B cell (primary cell): ENCODE data around the gene PLEKHH3. TPM values are rescaled to one million over a fixed set of nuclear protein-coding genes. Genes with fewer than 3 reads are reported as not detected.

Experiments used
- ATAC-seq: fragments of 200-7000 bp; cut with Tn5 transposase; one replicate; pipeline ENCODE4 v1.10.0; 2021; ENCODE audit warnings: low read depth, mild to moderate bottlenecking, moderate number of reproducible peaks, moderate library complexity
- CTCF ChIA-PET: fragments of 350-600 bp; sonication (Branson Sonifier 250); formaldehyde crosslinking; loops from one replicate; lab custom pipeline; 2021; ENCODE audit warnings: antibody characterized with exemption, inconsistent platforms; lab: Charles Lee
- POLR2A ChIA-PET: fragments of 350-600 bp; sonication (Branson Sonifier 250); formaldehyde crosslinking; loops from one replicate; lab custom pipeline; 2021; ENCODE audit warnings: antibody characterized with exemption; lab: Charles Lee
- DNase-seq: peaks from one replicate; pipeline ENCODE4 v3.0.0; 2013
- H2AFZ ChIP-seq: 2 replicates; pipeline ENCODE4 v1.6.1; 2012; ENCODE audit warnings: mild to moderate bottlenecking, low read depth, low read length; ENCODE audit not compliant: insufficient read depth, poor library complexity, severe bottlenecking
- H3K27ac ChIP-seq, 2 donors: 1 replicate in 1 of 2; 2 replicates in 1 of 2; pipeline ENCODE4 v1.5.1; 2012 to 2013; ENCODE audit warnings: low read length in 2 of 2, mild to moderate bottlenecking in 2 of 2, moderate library complexity in 1 of 2
- H3K27me3 ChIP-seq, 4 experiments: fragments of 200-600 bp in 1 of 4; sonication (generic) in 1 of 4; replicated peaks in 1 of 4; 1 replicate in 2 of 4; 2 replicates in 2 of 4; pipeline versions ENCODE4 v1.6.1 to v1.7.0; 2013 to 2016; ENCODE audit warnings: low read length in 3 of 4, mild to moderate bottlenecking in 2 of 4, mixed read lengths in 1 of 4, moderate library complexity in 1 of 4; ENCODE audit not compliant: insufficient read depth in 4 of 4, control insufficient read depth in 3 of 4; ENCODE audit errors: control extremely low read depth in 1 of 4
- H3K36me3 ChIP-seq, 2 experiments: replicated peaks in 1 of 2; 1 replicate in 1 of 2; 2 replicates in 1 of 2; pipeline versions ENCODE4 v1.6.1 to v1.7.1; 2013; ENCODE audit warnings: low read length in 1 of 2; ENCODE audit not compliant: insufficient read depth in 2 of 2, control insufficient read depth in 1 of 2; ENCODE audit errors: control extremely low read depth in 1 of 2, extremely low read depth in 1 of 2
- H3K4me1 ChIP-seq, 2 donors: fragments of 200-600 bp in 1 of 2; sonication (generic) in 1 of 2; 1 replicate in 1 of 2; 2 replicates in 1 of 2; pipeline versions ENCODE4 v1.5.1 to v1.6.1; 2013 to 2017; ENCODE audit warnings: low read length in 2 of 2; ENCODE audit not compliant: control insufficient read depth in 2 of 2, insufficient read depth in 2 of 2
- H3K4me2 ChIP-seq: replicated peaks from 2 replicates; pipeline ENCODE3; 2012; ENCODE audit warnings: mild to moderate bottlenecking, low read depth, low read length; ENCODE audit not compliant: poor library complexity, severe bottlenecking
- H3K4me3 ChIP-seq, 5 experiments: fragments of 200-600 bp in 1 of 5; sonication (generic) in 1 of 5; 1 replicate in 3 of 5; 2 replicates in 2 of 5; pipeline versions ENCODE4 v1.5.1 to v1.7.0; 2011 to 2016; ENCODE audit warnings: low read length in 4 of 5, mild to moderate bottlenecking in 4 of 5, low read depth in 2 of 5, control low read depth in 1 of 5, moderate library complexity in 1 of 5; ENCODE audit not compliant: insufficient read depth in 1 of 5; ENCODE audit errors: control extremely low read depth in 1 of 5, extremely low read depth in 1 of 5
- H3K79me2 ChIP-seq: fragments of 200-600 bp; sonication (generic); one replicate; pipeline ENCODE4 v1.6.0; 2016; ENCODE audit warnings: low read length; ENCODE audit not compliant: control insufficient read depth, insufficient read depth
- H3K9ac ChIP-seq: fragments of 200-600 bp; sonication (generic); 2 replicates; pipeline ENCODE4 v1.6.1; 2017; ENCODE audit warnings: mild to moderate bottlenecking, low read length, moderate library complexity
- H3K9me3 ChIP-seq, 3 donors: one replicate each; pipeline versions ENCODE4 v1.6.1 to v1.7.1; 2013; ENCODE audit warnings: low read length in 2 of 3; ENCODE audit not compliant: control insufficient read depth in 2 of 3, insufficient read depth in 1 of 3; ENCODE audit errors: control extremely low read depth in 1 of 3
- H4K20me1 ChIP-seq: 2 replicates; pipeline ENCODE4 v1.6.0; 2012; ENCODE audit warnings: mild to moderate bottlenecking, low read length; ENCODE audit not compliant: insufficient read depth, control insufficient read depth, poor library complexity, severe bottlenecking
- H3K27ac Mint-ChIP-seq: one replicate; pipeline ENCODE4 v1.8.0; 2021; ENCODE audit warnings: mixed read lengths
- H3K27me3 Mint-ChIP-seq: one replicate; pipeline ENCODE4 v1.8.0; 2021; ENCODE audit warnings: mixed read lengths
- H3K4me1 Mint-ChIP-seq: one replicate; pipeline ENCODE4 v1.8.0; 2021; ENCODE audit warnings: mixed read lengths
- H3K4me3 Mint-ChIP-seq: one replicate; pipeline ENCODE4 v1.8.0; 2021; ENCODE audit warnings: mixed read lengths
- H3K9me3 Mint-ChIP-seq: one replicate; pipeline ENCODE4 v1.8.0; 2022; ENCODE audit warnings: mixed read lengths; ENCODE audit not compliant: insufficient read depth
- EZH2 ChIP-seq: IDR thresholded peaks from 2 replicates; pipeline ENCODE4 v1.6.1; 2012; ENCODE audit warnings: borderline replicate concordance, low read depth, mild to moderate bottlenecking, moderate library complexity, low read length; ENCODE audit not compliant: insufficient read depth, poor library complexity, severe bottlenecking
- WGBS: methylation state at CpG from one replicate; pipeline ENCODE4 v1.1.5; 2013; ENCODE audit warnings: missing lambda C conversion rate; ENCODE audit not compliant: insufficient coverage; 5-methylcytosine and 5-hydroxymethylcytosine counted together
- intact Hi-C: fragments of 100-400 bp; cut with micrococcal nuclease; formaldehyde crosslinking; loops from one replicate; pipeline ENCODE4 v1.10.0; 2022
- polyA plus RNA-seq: library from polyadenylated mRNA; depleted of rRNA; stranded (reverse); fragments of >200 nt; gene quantifications from 2 replicates; pipeline ENCODE4 v1.2.3, GENCODE V29; 2012
- total RNA-seq, 2 donors: library from RNA; stranded (reverse); fragments of 120-200 nt in 1 of 2; gene quantifications; 1 replicate in 1 of 2; 2 replicates in 1 of 2; pipeline versions ENCODE4 v1.2.3 to v1.2.4, GENCODE V29; 2013 to 2022
- TF ChIP-seq, protein P1 (sequence below): fragments of 200-600 bp; IDR thresholded peaks from one replicate; pipeline ENCODE4 v1.8.0; 2022; ENCODE audit warnings: antibody characterized with exemption, mild to moderate bottlenecking

Gene PLEKHH3
- total and polyA plus RNA-seq, 2 donors (not counting 1 experiment from before 2014, with no cell fraction given) = 0.44 to 0.67 TPM

DNA sequence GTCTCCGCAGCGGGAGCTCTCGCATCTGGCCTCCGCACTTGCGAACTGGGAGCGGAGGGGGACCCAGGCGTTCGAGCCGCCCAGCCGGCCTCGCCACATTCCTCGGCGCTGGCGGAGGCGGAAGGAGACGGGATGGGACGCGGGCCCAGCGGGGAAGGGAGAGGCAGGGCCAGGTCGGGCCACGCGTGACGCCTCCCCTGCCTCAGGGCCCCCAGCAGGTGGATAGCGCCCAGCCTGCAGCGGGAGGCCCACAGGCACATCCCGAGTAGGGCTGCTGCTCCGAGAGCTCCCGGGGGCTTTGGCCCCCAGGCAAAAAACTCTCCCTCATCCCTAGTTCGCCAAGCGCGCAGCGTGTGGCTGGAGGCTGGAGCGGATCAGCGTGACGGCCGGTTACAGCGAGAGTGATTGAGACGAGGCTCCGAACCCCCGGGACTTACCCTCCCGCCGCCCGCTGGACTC, 800 bp downstream of the PLEKHH3 start:
- intact Hi-C loops = loop anchor here (2.0 to 10.0 kb wide), 5 partner anchors 109 to 481 kb away; partner anchors contain the start of genes GHDC, MLX, NAGLU and PTGES3L
- DNase-seq (no peak), ATAC-seq (no peak)
- peak overlapping the region; percentile 6 for H3K27ac Mint-ChIP-seq
- H3K4me1 Mint-ChIP-seq = peaks cover 60% of the 10 kb centered on the region
- TF ChIP-seq, protein P1, sequence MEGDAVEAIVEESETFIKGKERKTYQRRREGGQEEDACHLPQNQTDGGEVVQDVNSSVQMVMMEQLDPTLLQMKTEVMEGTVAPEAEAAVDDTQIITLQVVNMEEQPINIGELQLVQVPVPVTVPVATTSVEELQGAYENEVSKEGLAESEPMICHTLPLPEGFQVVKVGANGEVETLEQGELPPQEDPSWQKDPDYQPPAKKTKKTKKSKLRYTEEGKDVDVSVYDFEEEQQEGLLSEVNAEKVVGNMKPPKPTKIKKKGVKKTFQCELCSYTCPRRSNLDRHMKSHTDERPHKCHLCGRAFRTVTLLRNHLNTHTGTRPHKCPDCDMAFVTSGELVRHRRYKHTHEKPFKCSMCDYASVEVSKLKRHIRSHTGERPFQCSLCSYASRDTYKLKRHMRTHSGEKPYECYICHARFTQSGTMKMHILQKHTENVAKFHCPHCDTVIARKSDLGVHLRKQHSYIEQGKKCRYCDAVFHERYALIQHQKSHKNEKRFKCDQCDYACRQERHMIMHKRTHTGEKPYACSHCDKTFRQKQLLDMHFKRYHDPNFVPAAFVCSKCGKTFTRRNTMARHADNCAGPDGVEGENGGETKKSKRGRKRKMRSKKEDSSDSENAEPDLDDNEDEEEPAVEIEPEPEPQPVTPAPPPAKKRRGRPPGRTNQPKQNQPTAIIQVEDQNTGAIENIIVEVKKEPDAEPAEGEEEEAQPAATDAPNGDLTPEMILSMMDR = no peak
- TF ChIP-seq EZH2 = peak; percentile 55
- H3K4me3 ChIP-seq = peak overlapping the region in 4 of 5 experiments; percentile 53 to 74 (median 66)
- under 1% methylated on average over 43 of the region's 43 CpGs for WGBS
- H3K9me3 Mint-ChIP-seq = no peaks in the 10 kb centered on the region
- peaks cover 19% of the 10 kb centered on the region for H3K27me3 Mint-ChIP-seq
- peak overlapping the region; percentile 51 for H3K9ac ChIP-seq
- no peaks in the 10 kb centered on the region for H3K79me2 ChIP-seq
- peaks cover 0 to 67% (median 28%) of the 10 kb centered on the region in 4 experiments for H3K27me3 ChIP-seq
- peak overlapping the region; percentile 81 for H3K4me3 Mint-ChIP-seq
- peaks cover 26% of the 10 kb centered on the region for H4K20me1 ChIP-seq
- ChIA-PET CTCF (interaction anchor here (1.2 kb wide), 1 partner anchor 66 kb away, joined by 3 read pairs; the partner anchor contains the start of genes RETREG3 and TUBG1), POLR2A (interaction anchor here (4.5 kb wide), 1 partner anchor 67 kb away, joined by 19 read pairs; the partner anchor contains the start of genes RETREG3 and TUBG1)
- H3K4me2 ChIP-seq = peak overlapping the region; percentile 99
- peak overlapping the region; percentile 73 for H2AFZ ChIP-seq
- H3K9me3 ChIP-seq = peaks cover 0 to 34% (median 0%) of the 10 kb centered on the region in 3 donors
- H3K4me1 ChIP-seq = peaks cover 69 to 77% of the 10 kb centered on the region in 2 donors
- no peak overlapping the region for H3K27ac ChIP-seq
- no peaks in the 10 kb centered on the region for H3K36me3 ChIP-seq

DNA sequence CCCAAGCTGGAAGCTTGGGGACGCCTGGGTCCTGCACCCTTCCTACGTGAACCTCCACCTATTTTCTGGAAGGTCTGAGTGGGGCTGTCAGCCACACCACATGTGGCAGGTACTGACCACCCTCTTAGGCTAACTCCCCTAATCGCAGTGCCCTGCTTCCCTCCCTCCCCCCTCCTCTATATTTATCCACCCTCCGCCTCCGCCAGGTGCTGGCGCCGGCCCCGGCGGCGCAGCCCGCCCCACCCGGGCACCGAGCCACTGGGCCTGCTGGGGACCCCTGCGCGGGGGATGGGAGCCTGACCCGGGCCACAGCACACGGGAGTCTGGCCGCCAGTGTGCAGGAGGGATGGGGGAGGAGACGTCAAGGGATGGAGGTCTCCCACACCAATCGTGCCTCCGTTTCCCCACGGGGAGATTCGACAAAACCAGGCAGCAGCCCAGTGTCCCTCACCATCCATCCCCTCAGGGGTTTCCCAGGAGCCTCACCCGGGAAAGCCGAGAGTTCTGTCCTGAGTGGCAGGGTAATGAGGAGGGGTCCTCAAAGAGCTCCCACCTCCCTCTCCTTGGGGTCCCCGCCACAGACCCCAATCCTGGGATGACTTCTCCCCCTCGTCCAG, 1.3 kb downstream of the PLEKHH3 start:
- no peak overlapping the region for H3K27ac ChIP-seq
- H3K4me3 ChIP-seq = peak overlapping the region in 2 of 5 experiments; percentile 65 to 74
- peaks cover 19% of the 10 kb centered on the region for H3K27me3 Mint-ChIP-seq
- no peak for ATAC-seq
- H3K27me3 ChIP-seq = peaks cover 0 to 70% (median 29%) of the 10 kb centered on the region in 4 experiments
- POLR2A ChIA-PET = no interaction called here
- peak overlapping the region; percentile 81 for H3K4me3 Mint-ChIP-seq
- peaks cover 0 to 37% (median 0%) of the 10 kb centered on the region in 3 donors for H3K9me3 ChIP-seq
- 4% methylated on average over 10 of the region's 27 CpGs for WGBS
- intact Hi-C loops = loop anchor here (5.0 to 10.0 kb wide), 4 partner anchors 108 to 481 kb away; partner anchors contain the start of genes GHDC, MLX, NAGLU and PTGES3L
- H3K36me3 ChIP-seq = no peaks in the 10 kb centered on the region
- no peak overlapping the region for H3K27ac Mint-ChIP-seq
- H3K9ac ChIP-seq = peak overlapping the region; percentile 51
- H4K20me1 ChIP-seq = peaks cover 26% of the 10 kb centered on the region
- H3K79me2 ChIP-seq = no peaks in the 10 kb centered on the region
- peaks cover 62% of the 10 kb centered on the region for H3K4me1 Mint-ChIP-seq
- peak overlapping the region; percentile 99 for H3K4me2 ChIP-seq
- peak overlapping the region; percentile 73 for H2AFZ ChIP-seq
- CTCF ChIA-PET = interaction anchor here (1.2 to 2.5 kb wide), 2 partner anchors 13 to 66 kb away, joined by 3 to 13 read pairs; partner anchors contain the start of genes RETREG3 and TUBG1
- TF ChIP-seq, protein P1 = no peak
- no peak for TF ChIP-seq EZH2
- DNase-seq = peak; percentile 43
- peaks cover 71 to 79% of the 10 kb centered on the region in 2 donors for H3K4me1 ChIP-seq
- H3K9me3 Mint-ChIP-seq = no peaks in the 10 kb centered on the region
